Measurements from ENCODE around the gene HECA. TPM values are rescaled to one million over a fixed set of nuclear protein-coding genes. Genes with fewer than 3 reads are reported as not detected.
A peak's percentile ranks its signal among the peaks of the same experiment; 100 is the strongest.
"Not testable (repeated sequence)": the region's sequence is repeated elsewhere in the genome, so short reads cannot be mapped to it uniquely, and the experiment has no call there.

HECA gene
- total and polyA plus RNA-seq, 2 experiments from 2014 or later, result 8.9 to 27.8 TPM

GRCh38 chr6:139117734-139118133 is 17.1 kb upstream of the HECA start:
- Histone ChIP-seq H3K9me3 (ENCODE audit: low read depth) (peaks cover 4% of the 10 kb centered on the region), H2AFZ (no peak overlapping the region), H3K79me2 (no peaks in the 10 kb centered on the region), H3K4me3 (no peak overlapping the region), H3K4me1 (ENCODE audit: insufficient read depth) (no peaks in the 10 kb centered on the region), H3K9me2 (replicated peaks; ENCODE audit: insufficient read depth) (no peaks in the 10 kb centered on the region), H3K4me2 (no peak overlapping the region), H4K20me1 (ENCODE audit: insufficient read depth, poor library complexity, severe bottlenecking) (no peaks in the 10 kb centered on the region), H3K27ac (no peak overlapping the region), H3K36me3 (replicated peaks; ENCODE audit: insufficient read depth, low read depth) (no peaks in the 10 kb centered on the region), H3K27me3 (no peaks in the 10 kb centered on the region)
- TF ChIP-seq CTCF (IDR thresholded peaks at IDR 0.05; ENCODE audit: poor library complexity) (no peak), EZH2phosphoT487 (IDR thresholded peaks at IDR 0.05; ENCODE audit: low read depth, severe bottlenecking, unreplicated experiment) (no peak), EZH2 (IDR thresholded peaks at IDR 0.05; ENCODE audit: borderline replicate concordance) (no peak)
- no peak for DNase-seq (ENCODE audit: low spot score)
- 89% methylated on average over 1 of the region's 1 CpG for WGBS (ENCODE audit: low lambda C conversion rate, missing lambda C conversion rate)

- Histone ChIP-seq H3K9me3 (ENCODE audit: low read depth) (peaks cover 4% of the 10 kb centered on the region), H3K4me3 (no peak overlapping the region), H3K27me3 (no peaks in the 10 kb centered on the region), H3K4me2 (no peak overlapping the region), H3K9me2 (replicated peaks; ENCODE audit: insufficient read depth) (no peaks in the 10 kb centered on the region), H3K79me2 (no peaks in the 10 kb centered on the region), H4K20me1 (ENCODE audit: insufficient read depth, poor library complexity, severe bottlenecking) (no peaks in the 10 kb centered on the region), H3K36me3 (replicated peaks; ENCODE audit: insufficient read depth, low read depth) (no peaks in the 10 kb centered on the region), H2AFZ (no peak overlapping the region), H3K4me1 (ENCODE audit: insufficient read depth) (no peaks in the 10 kb centered on the region), H3K27ac (no peak overlapping the region)
- TF ChIP-seq EZH2phosphoT487 (IDR thresholded peaks at IDR 0.05; ENCODE audit: low read depth, severe bottlenecking, unreplicated experiment) (no peak), EZH2 (IDR thresholded peaks at IDR 0.05; ENCODE audit: borderline replicate concordance) (no peak), CTCF (IDR thresholded peaks at IDR 0.05; ENCODE audit: poor library complexity) (no peak)
- DNase-seq (ENCODE audit: low spot score), result no peak
- WGBS (ENCODE audit: low lambda C conversion rate, missing lambda C conversion rate), result 74% methylated on average over 3 of the region's 3 CpGs
Observed at GRCh38 chr6:139119552-139119951, 15.3 kb upstream of the HECA start.

- not testable (repeated sequence) for H3K36me3 ChIP-seq (replicated peaks; ENCODE audit: insufficient read depth, low read depth); H3K79me2 ChIP-seq; H3K4me1 ChIP-seq (ENCODE audit: insufficient read depth); H2AFZ ChIP-seq; H3K9me2 ChIP-seq (replicated peaks; ENCODE audit: insufficient read depth); H3K27me3 ChIP-seq; DNase-seq (ENCODE audit: low spot score); H3K27ac ChIP-seq; H3K9me3 ChIP-seq (ENCODE audit: low read depth); H3K4me3 ChIP-seq; H4K20me1 ChIP-seq (ENCODE audit: insufficient read depth, poor library complexity, severe bottlenecking); H3K4me2 ChIP-seq
- 72% methylated on average over 3 of the region's 3 CpGs for WGBS (ENCODE audit: low lambda C conversion rate, missing lambda C conversion rate)
Observed at GRCh38 chr6:139122823-139123222, 12.1 kb upstream of the HECA start.

GRCh38 chr6:139124887-139125672 is 9.8 kb upstream of the HECA start:
- H3K4me3 ChIP-seq, result no peak overlapping the region
- DNase-seq (ENCODE audit: low spot score), result peak; percentile 74
- no peaks in the 10 kb centered on the region for H4K20me1 ChIP-seq (ENCODE audit: insufficient read depth, poor library complexity, severe bottlenecking)
- TF ChIP-seq EZH2phosphoT487 (IDR thresholded peaks at IDR 0.05; ENCODE audit: low read depth, severe bottlenecking, unreplicated experiment), result no peak
- TF ChIP-seq CTCF (IDR thresholded peaks at IDR 0.05; ENCODE audit: poor library complexity), result peak; percentile 55
- no peaks in the 10 kb centered on the region for H3K27me3 ChIP-seq
- no peaks in the 10 kb centered on the region for H3K9me2 ChIP-seq (replicated peaks; ENCODE audit: insufficient read depth)
- no peaks in the 10 kb centered on the region for H3K79me2 ChIP-seq
- H2AFZ ChIP-seq, result no peak overlapping the region
- H3K9me3 ChIP-seq (ENCODE audit: low read depth), result no peaks in the 10 kb centered on the region
- no peaks in the 10 kb centered on the region for H3K36me3 ChIP-seq (replicated peaks; ENCODE audit: insufficient read depth, low read depth)
- H3K27ac ChIP-seq, result peak overlapping the region; percentile 46
- 51% methylated on average over 8 of the region's 8 CpGs for WGBS (ENCODE audit: low lambda C conversion rate, missing lambda C conversion rate)
- H3K4me1 ChIP-seq (ENCODE audit: insufficient read depth), result no peaks in the 10 kb centered on the region
- no peak overlapping the region for H3K4me2 ChIP-seq

Data from hepatocyte (in vitro differentiated cells).